GM12864 (cell line): ENCODE data around the gene GH1.
A peak's percentile ranks its signal among the peaks of the same experiment; 100 is the strongest.

Source experiments
- DNase-seq: peaks from one replicate; pipeline ENCODE4 v3.0.0-alpha.2; 2011; ENCODE audit warnings: low read depth
- H3K4me3 ChIP-seq: 2 replicates; pipeline ENCODE4 v1.5.1; 2011; ENCODE audit warnings: mild to moderate bottlenecking, low read depth, low read length, control low read depth
- TF ChIP-seq, protein P1 (sequence below): IDR thresholded peaks from 2 replicates; pipeline ENCODE4 v1.5.1; 2011; ENCODE audit warnings: low read depth, mild to moderate bottlenecking, moderate library complexity, low read length, control low read depth, inconsistent platforms; ENCODE audit errors: missing control alignments

Gene GH1

DNA sequence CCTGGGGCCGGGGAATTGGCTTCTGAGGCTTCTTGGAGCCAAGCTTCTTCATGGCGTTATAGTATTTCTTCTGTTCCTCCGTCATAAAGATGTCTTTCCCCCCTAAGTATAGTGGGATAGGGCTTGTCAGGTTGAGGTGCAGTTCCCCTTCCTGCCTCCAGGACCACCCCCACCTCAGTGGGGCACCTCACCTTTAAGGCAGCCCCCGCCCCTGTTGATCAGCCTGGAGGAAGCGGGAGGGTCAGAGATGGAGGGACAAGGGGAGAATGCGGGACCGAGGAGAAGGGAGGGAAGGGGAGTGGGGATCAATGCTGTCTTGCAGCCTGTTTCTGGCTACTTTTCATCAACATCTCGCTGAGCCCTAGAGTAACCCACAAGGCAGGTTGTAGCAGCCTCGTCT lies 25.1 kb upstream of the GH1 start:
- no peak overlapping the region for H3K4me3 ChIP-seq
- DNase-seq = no peak
- TF ChIP-seq, protein P1, sequence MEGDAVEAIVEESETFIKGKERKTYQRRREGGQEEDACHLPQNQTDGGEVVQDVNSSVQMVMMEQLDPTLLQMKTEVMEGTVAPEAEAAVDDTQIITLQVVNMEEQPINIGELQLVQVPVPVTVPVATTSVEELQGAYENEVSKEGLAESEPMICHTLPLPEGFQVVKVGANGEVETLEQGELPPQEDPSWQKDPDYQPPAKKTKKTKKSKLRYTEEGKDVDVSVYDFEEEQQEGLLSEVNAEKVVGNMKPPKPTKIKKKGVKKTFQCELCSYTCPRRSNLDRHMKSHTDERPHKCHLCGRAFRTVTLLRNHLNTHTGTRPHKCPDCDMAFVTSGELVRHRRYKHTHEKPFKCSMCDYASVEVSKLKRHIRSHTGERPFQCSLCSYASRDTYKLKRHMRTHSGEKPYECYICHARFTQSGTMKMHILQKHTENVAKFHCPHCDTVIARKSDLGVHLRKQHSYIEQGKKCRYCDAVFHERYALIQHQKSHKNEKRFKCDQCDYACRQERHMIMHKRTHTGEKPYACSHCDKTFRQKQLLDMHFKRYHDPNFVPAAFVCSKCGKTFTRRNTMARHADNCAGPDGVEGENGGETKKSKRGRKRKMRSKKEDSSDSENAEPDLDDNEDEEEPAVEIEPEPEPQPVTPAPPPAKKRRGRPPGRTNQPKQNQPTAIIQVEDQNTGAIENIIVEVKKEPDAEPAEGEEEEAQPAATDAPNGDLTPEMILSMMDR = peak; percentile 31

DNA sequence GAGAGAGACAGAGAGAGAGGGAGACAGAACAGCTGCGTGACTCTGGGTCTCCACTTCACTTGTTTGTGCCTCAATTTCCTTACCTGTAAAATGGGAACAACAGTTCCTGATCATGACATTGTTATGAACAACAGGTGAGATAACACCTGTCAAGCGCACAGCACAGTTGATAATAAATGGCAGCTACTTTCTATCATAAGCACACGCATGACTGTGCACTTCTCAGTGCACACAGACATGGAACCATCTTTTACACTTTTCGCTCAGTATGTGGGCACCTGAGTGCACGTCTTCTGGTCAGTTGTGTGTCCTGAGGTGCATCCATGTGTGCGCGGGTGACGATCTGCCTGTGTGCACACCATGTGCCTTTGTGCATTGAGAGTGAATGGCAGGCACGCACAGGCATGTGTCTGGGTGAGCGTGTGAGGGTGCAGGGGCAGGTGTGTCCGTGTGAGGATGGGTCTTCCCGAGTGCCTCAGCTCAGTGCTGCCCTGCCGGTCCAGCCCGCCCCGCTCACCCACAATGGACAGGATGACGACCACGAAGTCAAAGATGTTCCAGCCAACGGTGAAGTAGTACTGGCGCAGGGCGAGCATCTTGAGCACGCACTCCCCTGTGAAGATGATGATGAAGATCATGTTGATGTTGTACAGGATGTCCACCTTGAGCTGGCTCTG lies 23.8 kb upstream of the GH1 start:
- no peak for DNase-seq
- TF ChIP-seq, protein P1 = no peak
- no peak overlapping the region for H3K4me3 ChIP-seq

- no peak overlapping the region for H3K4me3 ChIP-seq
- TF ChIP-seq, protein P1 = no peak
- DNase-seq = no peak
Measured at GRCh38 chr17:63941751-63942150, 23.1 kb upstream of the GH1 start.

- DNase-seq = no peak
- TF ChIP-seq, protein P1 = no peak
- H3K4me3 ChIP-seq = no peak overlapping the region
Measured at GRCh38 chr17:63941162-63941561, 22.5 kb upstream of the GH1 start.

DNA sequence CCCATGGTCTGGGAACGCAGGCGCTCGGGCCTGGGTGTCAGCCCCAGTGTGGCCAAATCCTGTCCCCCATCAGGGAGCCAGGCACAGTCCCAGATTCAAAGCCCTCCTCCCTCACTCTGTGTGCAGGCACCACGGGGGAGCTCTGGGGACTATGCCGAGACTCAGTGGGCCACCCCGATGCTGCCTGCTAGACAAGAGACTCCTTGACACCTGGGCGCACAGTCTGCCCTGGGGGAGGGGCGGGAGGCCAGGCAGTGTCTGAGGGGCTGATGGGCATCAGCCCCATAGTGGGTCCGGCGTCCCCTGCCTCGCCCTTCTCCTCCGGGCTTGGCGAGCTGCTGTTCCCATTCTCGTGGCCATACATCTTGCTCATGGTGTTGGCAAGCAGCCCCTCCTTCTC lies 21.9 kb upstream of the GH1 start:
- TF ChIP-seq, protein P1 = no peak
- no peak overlapping the region for H3K4me3 ChIP-seq
- DNase-seq = no peak

DNA sequence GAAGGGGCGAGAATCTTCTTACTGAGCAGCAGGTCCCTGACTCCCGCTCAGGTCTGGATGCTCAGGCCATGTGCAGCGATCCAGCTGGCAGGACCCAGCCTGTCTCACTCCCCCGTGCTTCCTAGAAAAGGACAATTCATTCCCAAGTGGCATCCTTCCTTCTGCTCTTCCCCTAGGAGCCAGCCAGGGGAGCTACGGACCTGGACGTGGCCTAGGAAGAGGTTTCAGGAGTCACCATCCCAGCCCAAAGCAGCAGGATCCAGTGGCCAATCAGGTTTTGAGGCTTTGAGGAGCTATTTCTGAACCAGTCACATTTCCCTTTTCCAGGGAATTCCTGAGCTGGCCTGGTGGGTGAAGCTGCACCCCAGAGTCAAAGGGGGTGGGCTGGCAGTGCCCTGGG lies 21.2 kb upstream of the GH1 start:
- no peak overlapping the region for H3K4me3 ChIP-seq
- no peak for DNase-seq
- TF ChIP-seq, protein P1 = no peak

- DNase-seq = no peak
- H3K4me3 ChIP-seq = no peak overlapping the region
- TF ChIP-seq, protein P1 = no peak
Measured at GRCh38 chr17:63939401-63939800, 20.8 kb upstream of the GH1 start.
